Nasal cavity respiratory epithelium epithelial cell of viscerocranial mucosa (primary cell): Measurements from ENCODE around the gene CD99. TPM values are rescaled to one million over a fixed set of nuclear protein-coding genes. Genes with fewer than 3 reads are reported as not detected.

Source experiments
- total RNA-seq: library from RNA; depleted of rRNA; stranded (reverse); fragments of >200 nt; gene quantifications from 2 replicates; pipeline ENCODE4 v1.2.3, GENCODE V29; 2014

Gene CD99
- 48.2 and 58.6 TPM in 2 replicates for total RNA-seq

GRCh38 chrX:2690856-2691542 is at the start of gene CD99:
Gene CD99, plus strand, starts transcription at chrX:2691295. Its CDS starts 66 bp downstream, at chrX:2691361.

GRCh38 chrX:2751874-2752300 is 60.8 kb downstream of the CD99 start, which contains the start of gene XG:
Gene XG, plus strand, starts transcription at chrX:2752040. Its CDS starts 235 bp downstream, at chrX:2752275.

Other genes starting within 250 kb of the CD99 start
- gene DHRSX, start 190.3 kb upstream of the CD99 start, total RNA-seq: 18.5 and 23.6 TPM in 2 replicates
- gene ZBED1, start 190.3 kb upstream of the CD99 start, total RNA-seq: 17.8 and 37.7 TPM in 2 replicates
- 0.43 and 6.5 TPM in 2 replicates for gene XG, start 60.7 kb downstream of the CD99 start, total RNA-seq
- gene GYG2, start 137.6 kb downstream of the CD99 start, total RNA-seq: 0.36 TPM in 1 of 2 replicates, not detected in the other
- 12.0 and 57.2 TPM in 2 replicates for gene ARSD, start 238.0 kb downstream of the CD99 start, total RNA-seq